Dendritic cell treated with granulocyte-macrophage colony-stimulating factor and Interleukin-4, amounts not matched to agents 40 ng/mL and 50 ng/mL, for 4 days (primary cell): ENCODE results near the gene LETMD1.
"Not testable (repeated sequence)": the region's sequence is repeated elsewhere in the genome, so short reads cannot be mapped to it uniquely, and the experiment has no call there.

Experiments
- H3K27ac Mint-ChIP-seq: one replicate; pipeline ENCODE4 v1.8.0; 2022; ENCODE audit warnings: mild to moderate bottlenecking, mixed read lengths
- H3K27me3 Mint-ChIP-seq: one replicate; pipeline ENCODE4 v1.8.0; 2022; ENCODE audit warnings: mild to moderate bottlenecking, mixed read lengths
- H3K36me3 Mint-ChIP-seq: one replicate; pipeline ENCODE4 v1.8.0; 2022; ENCODE audit warnings: low read depth, mixed read lengths
- H3K4me1 Mint-ChIP-seq: one replicate; pipeline ENCODE4 v1.8.0; 2022; ENCODE audit warnings: low read depth, mixed read lengths
- H3K4me3 Mint-ChIP-seq: one replicate; pipeline ENCODE4 v1.8.0; 2022; ENCODE audit warnings: mild to moderate bottlenecking, moderate library complexity, mixed read lengths
- H3K9me3 Mint-ChIP-seq: one replicate; pipeline ENCODE4 v1.8.0; 2022; ENCODE audit warnings: mixed read lengths
- intact Hi-C: fragments of 100-400 bp; cut with micrococcal nuclease; formaldehyde crosslinking; loops from one replicate; pipeline ENCODE4 v1.15.0; 2022

The LETMD1 gene

GRCh38 chr12:51075390-51075789, 27.3 kb downstream of the LETMD1 start:
- no peak overlapping the region for H3K4me3 Mint-ChIP-seq
- H3K36me3 Mint-ChIP-seq: peaks cover 75% of the 10 kb centered on the region
- H3K27me3 Mint-ChIP-seq: no peaks in the 10 kb centered on the region
- H3K9me3 Mint-ChIP-seq: no peaks in the 10 kb centered on the region
- no peak overlapping the region for H3K27ac Mint-ChIP-seq
- intact Hi-C loops: no loop called here
- H3K4me1 Mint-ChIP-seq: peaks cover 10% of the 10 kb centered on the region

DNA sequence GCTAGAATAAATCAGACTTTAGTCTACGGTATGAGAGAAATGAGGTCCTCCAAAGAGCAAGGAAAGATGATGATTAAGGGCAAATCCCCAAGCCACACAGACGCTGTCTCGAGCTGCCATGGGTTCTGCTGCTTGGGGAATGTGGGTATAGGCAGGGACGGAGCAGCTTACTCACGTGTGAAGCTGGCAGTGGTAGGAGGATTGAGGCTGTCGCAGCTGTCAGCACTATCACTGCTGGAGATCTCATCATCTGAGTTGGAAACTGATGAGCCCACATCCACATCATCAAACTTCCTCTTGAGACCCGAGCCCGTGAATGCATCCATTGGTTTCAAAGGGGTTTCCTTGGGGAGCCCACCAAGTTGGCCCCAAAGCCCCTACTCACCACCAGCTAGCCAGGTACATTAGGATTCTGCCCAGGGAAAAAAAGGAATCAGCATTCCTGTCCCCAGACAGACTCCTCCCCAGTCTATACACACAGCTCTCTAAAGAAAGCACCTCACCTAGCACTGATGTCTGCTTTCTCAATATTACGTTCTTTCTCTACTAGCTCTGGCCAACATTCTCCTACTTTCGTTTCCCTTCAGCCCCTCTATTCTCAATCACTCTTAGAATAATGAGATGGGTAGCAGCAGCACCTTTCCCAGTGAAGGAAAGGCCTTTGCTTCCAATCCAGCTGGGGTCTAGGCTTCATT, 28.3 kb downstream of the LETMD1 start:
- intact Hi-C loops: no loop called here
- Mint-ChIP-seq H3K4me3 (no peak overlapping the region), H3K9me3 (no peaks in the 10 kb centered on the region), H3K27me3 (no peaks in the 10 kb centered on the region), H3K36me3 (peaks cover 69% of the 10 kb centered on the region), H3K4me1 (peaks cover 10% of the 10 kb centered on the region), H3K27ac (no peak overlapping the region)

DNA sequence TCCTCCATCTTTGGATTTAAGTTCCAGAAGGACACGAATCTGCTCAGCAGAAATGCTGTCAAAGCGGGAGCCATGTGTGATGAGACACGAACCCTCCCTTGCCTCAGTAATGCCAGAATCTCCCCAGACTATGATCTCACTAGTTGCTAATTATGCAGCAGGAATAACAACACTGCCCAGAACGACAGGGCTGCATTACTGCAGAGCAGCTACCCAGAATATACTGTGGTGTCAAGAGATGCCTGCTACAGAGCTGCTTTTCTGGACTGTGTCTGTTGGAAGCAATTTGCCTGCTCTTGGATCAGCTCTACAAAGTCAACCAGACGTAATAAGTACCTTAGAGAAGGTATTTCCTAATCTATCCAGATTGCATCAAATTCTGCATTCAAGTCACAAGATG, 29.8 kb downstream of the LETMD1 start:
- no peaks in the 10 kb centered on the region for H3K9me3 Mint-ChIP-seq
- peaks cover 21% of the 10 kb centered on the region for H3K4me1 Mint-ChIP-seq
- no peaks in the 10 kb centered on the region for H3K27me3 Mint-ChIP-seq
- intact Hi-C loops: no loop called here
- H3K4me3 Mint-ChIP-seq: no peak overlapping the region
- peaks cover 59% of the 10 kb centered on the region for H3K36me3 Mint-ChIP-seq
- no peak overlapping the region for H3K27ac Mint-ChIP-seq

DNA sequence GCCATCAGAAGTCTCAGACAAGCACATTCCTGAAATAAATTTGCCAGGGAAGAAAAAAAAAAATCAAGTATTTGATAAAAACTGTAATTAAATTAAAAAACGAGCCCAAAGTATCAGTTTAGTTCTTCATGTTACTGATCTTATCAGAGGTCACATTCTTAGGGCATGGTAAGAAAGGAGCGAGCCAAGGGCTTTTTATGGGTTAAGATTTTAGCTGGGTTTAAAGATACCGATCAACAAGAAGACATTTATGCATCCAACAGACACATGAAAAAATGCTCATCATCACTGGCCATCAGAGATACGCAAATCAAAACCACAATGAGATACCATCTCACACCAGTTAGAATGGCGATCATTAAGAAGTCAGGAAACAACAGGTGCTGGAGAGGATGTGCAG, 30.2 kb downstream of the LETMD1 start:
- H3K27ac Mint-ChIP-seq, H3K27me3 Mint-ChIP-seq, H3K4me3 Mint-ChIP-seq, intact Hi-C loops, H3K9me3 Mint-ChIP-seq: not testable (repeated sequence)
- Mint-ChIP-seq H3K4me1 (peaks cover 23% of the 10 kb centered on the region), H3K36me3 (peaks cover 59% of the 10 kb centered on the region)

DNA sequence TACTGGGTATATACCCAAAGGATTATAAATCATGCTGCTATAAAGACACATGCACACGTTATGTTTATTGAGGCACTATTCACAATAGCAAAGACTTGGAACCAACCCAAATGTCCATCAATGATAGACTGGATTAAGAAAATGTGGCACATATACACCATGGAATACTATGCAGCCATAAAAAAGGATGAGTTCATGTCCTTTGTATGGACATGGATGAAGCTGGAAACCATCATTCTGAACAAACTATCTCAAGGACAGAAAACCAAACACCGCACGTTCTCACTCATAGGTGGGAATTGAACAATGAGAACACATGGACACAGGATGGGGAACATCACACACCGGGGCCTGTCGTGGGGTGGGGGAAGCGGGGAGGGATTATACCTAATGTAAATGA, 30.7 kb downstream of the LETMD1 start:
- H3K4me3 Mint-ChIP-seq, H3K9me3 Mint-ChIP-seq, intact Hi-C loops, H3K27ac Mint-ChIP-seq, H3K27me3 Mint-ChIP-seq: not testable (repeated sequence)
- H3K36me3 Mint-ChIP-seq: peaks cover 55% of the 10 kb centered on the region
- H3K4me1 Mint-ChIP-seq: peaks cover 23% of the 10 kb centered on the region

GRCh38 chr12:51080136-51080535, 32.0 kb downstream of the LETMD1 start:
- Mint-ChIP-seq H3K4me1 (peaks cover 28% of the 10 kb centered on the region), H3K36me3 (peaks cover 45% of the 10 kb centered on the region), H3K27ac (no peak overlapping the region), H3K9me3 (no peaks in the 10 kb centered on the region), H3K27me3 (no peaks in the 10 kb centered on the region), H3K4me3 (no peak overlapping the region)
- intact Hi-C loops: loop anchor here (10.0 kb wide), 1 partner anchor 165 kb away; no protein-coding TSS in a partner anchor

DNA sequence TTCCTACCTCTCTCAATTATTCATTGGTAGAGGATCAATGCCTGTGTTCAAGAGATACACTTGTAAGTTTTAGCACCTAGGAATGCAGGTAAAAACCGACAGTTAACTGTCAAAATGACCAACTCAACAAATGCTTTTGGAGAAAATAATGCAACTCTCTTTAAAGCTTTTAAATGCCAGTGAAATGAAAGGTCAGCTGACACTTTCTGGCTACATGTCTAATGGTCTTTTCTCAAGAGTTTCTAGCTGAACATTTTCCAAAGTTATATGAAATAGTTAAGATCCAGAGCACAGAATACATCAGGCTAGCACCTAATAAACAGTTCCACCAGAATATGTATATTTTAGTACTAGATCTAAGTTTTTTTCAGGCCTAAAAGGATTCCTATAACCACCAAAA, 33.3 kb downstream of the LETMD1 start:
- no peaks in the 10 kb centered on the region for H3K9me3 Mint-ChIP-seq
- intact Hi-C loops: loop anchor here (10.0 kb wide), 1 partner anchor 163 kb away; no protein-coding TSS in a partner anchor
- no peaks in the 10 kb centered on the region for H3K27me3 Mint-ChIP-seq
- H3K4me3 Mint-ChIP-seq: no peak overlapping the region
- peaks cover 35% of the 10 kb centered on the region for H3K4me1 Mint-ChIP-seq
- no peak overlapping the region for H3K27ac Mint-ChIP-seq
- peaks cover 32% of the 10 kb centered on the region for H3K36me3 Mint-ChIP-seq

DNA sequence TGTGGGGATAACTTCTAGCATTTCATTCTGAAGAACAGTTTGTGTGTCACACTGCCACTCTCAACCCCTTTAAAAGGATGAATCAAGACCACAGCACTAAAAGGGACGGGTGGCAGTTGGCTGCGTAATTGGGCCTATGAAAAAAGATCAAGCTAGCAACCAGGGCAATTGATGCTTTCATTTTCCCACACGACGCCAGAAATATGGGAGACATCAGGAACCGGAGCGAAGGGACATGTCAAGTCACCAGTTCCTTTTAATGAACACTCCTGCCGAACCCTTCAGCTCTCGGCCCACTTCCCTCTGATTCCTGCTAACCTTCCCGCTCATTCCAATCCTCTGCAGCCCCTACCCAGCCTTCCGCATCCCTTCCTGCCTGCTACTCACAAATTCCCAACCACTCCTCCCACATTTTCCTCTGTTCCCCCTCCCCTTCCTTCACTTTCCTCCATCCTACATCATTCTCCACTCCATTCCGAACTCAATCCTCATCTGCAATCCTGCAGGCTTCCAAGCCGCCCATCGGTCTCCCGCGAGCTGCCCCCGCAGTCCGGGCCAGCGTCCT, 34.5 kb downstream of the LETMD1 start:
- intact Hi-C loops: loop anchor here (1.0 to 10.0 kb wide), 2 partner anchors 34 to 162 kb away; partner anchors contain the start of gene LETMD1
- H3K27ac Mint-ChIP-seq: peak overlapping the region; percentile 96
- H3K9me3 Mint-ChIP-seq: no peaks in the 10 kb centered on the region
- H3K36me3 Mint-ChIP-seq: peaks cover 33% of the 10 kb centered on the region
- H3K4me3 Mint-ChIP-seq: peak overlapping the region; percentile 100
- H3K27me3 Mint-ChIP-seq: no peaks in the 10 kb centered on the region
- peaks cover 33% of the 10 kb centered on the region for H3K4me1 Mint-ChIP-seq

GRCh38 chr12:51083126-51083833, 35.2 kb downstream of the LETMD1 start, which contains the start of gene CSRNP2:
CSRNP2 (minus strand) TSS chr12:51083596; CDS start chr12:51076561, 7,035 bp downstream.
- Mint-ChIP-seq H3K4me1 (peaks cover 37% of the 10 kb centered on the region), H3K36me3 (peaks cover 33% of the 10 kb centered on the region), H3K9me3 (no peaks in the 10 kb centered on the region), H3K27me3 (no peaks in the 10 kb centered on the region), H3K27ac (peak within 1 kb of the TSS; percentile 96), H3K4me3 (peak within 1 kb of the TSS; percentile 100)
- intact Hi-C loops: loop anchor here (1.0 to 10.0 kb wide), 2 partner anchors 35 to 162 kb away; partner anchors contain the start of gene LETMD1

GRCh38 chr12:51085757-51086156, 37.6 kb downstream of the LETMD1 start:
- Mint-ChIP-seq H3K36me3 (peaks cover 40% of the 10 kb centered on the region), H3K9me3 (no peaks in the 10 kb centered on the region), H3K27ac (no peak overlapping the region), H3K4me3 (no peak overlapping the region), H3K4me1 (peaks cover 43% of the 10 kb centered on the region), H3K27me3 (no peaks in the 10 kb centered on the region)
- intact Hi-C loops: loop anchor here (10.0 kb wide), 1 partner anchor 159 kb away; no protein-coding TSS in a partner anchor

DNA sequence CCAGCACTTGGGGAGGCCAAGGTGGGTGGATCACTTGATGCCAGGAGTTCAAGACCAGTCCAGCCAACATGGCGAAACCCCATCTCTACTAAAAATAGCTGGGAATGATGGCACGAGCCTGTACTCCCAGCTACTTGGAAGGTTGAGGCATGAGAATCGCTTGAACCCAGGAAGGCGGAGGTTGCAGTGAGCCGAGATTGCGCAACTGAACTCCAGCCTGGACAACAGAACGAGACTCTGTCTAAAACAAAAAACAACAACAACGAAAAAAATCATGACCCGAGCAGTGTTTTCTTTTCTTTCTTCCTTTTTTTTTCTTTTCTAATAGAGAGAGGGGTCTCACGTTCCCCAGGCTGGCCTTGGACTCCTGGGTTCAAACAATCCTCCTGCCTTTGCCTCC, 38.8 kb downstream of the LETMD1 start:
- H3K9me3 Mint-ChIP-seq: no peaks in the 10 kb centered on the region
- H3K27me3 Mint-ChIP-seq: no peaks in the 10 kb centered on the region
- peaks cover 41% of the 10 kb centered on the region for H3K4me1 Mint-ChIP-seq
- H3K36me3 Mint-ChIP-seq: peaks cover 45% of the 10 kb centered on the region
- H3K27ac Mint-ChIP-seq: no peak overlapping the region
- intact Hi-C loops: loop anchor here (10.0 kb wide), 1 partner anchor 158 kb away; no protein-coding TSS in a partner anchor
- no peak overlapping the region for H3K4me3 Mint-ChIP-seq

DNA sequence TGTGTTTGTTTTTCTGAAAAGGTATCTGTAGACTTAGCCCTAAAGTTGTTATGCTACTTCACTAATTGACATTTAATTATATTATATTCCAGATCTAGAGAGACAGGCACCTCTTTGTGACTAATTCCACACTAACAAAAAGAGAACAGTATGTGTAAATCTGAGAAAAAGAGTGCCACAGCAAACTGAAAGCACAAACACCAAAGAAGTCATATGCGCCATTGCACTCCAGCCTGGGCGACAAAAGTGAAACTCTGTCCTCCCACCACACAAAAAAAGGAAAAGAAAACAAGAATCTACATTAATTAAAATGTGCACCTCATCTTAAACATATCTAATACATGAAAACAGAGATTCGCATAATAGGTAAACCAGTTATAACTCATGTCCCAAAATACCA, 39.7 kb downstream of the LETMD1 start:
- intact Hi-C loops: loop anchor here (10.0 kb wide), 1 partner anchor 157 kb away; no protein-coding TSS in a partner anchor
- no peak overlapping the region for H3K4me3 Mint-ChIP-seq
- peak overlapping the region; percentile 23 for H3K27ac Mint-ChIP-seq
- no peaks in the 10 kb centered on the region for H3K9me3 Mint-ChIP-seq
- H3K4me1 Mint-ChIP-seq: peaks cover 33% of the 10 kb centered on the region
- H3K36me3 Mint-ChIP-seq: peaks cover 49% of the 10 kb centered on the region
- no peaks in the 10 kb centered on the region for H3K27me3 Mint-ChIP-seq

DNA sequence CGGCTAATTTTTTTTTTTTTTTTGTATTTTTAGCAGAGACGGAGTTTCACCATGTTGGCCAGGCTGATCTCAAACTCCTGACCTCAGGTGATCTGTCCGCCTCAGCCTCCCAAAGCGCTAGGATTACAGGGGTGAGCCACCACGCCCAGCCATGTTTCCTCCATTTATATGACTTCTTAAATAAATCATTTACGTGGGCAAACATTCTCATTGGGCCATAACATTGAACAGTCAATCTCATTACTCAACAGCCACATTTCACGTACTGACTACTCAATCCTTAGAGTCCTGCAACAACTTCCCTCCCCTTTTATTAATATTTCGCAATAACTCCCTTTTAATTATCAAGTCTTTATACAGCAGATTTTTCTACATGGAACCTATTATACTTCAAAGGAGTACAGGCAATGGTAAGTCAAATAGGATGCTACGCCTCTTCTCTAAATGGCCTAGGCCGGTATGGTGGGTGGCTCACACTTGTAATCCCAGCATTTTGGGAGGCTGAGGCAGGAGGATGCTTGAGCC, 42.6 kb downstream of the LETMD1 start:
- intact Hi-C loops: no loop called here
- H3K4me3 Mint-ChIP-seq: no peak overlapping the region
- no peaks in the 10 kb centered on the region for H3K9me3 Mint-ChIP-seq
- peaks cover 68% of the 10 kb centered on the region for H3K36me3 Mint-ChIP-seq
- H3K27me3 Mint-ChIP-seq: no peaks in the 10 kb centered on the region
- peaks cover 19% of the 10 kb centered on the region for H3K4me1 Mint-ChIP-seq
- no peak overlapping the region for H3K27ac Mint-ChIP-seq

GRCh38 chr12:51098611-51099010, 50.5 kb downstream of the LETMD1 start:
- Mint-ChIP-seq H3K36me3 (peaks cover 99% of the 10 kb centered on the region), H3K4me1 (no peaks in the 10 kb centered on the region), H3K4me3 (no peak overlapping the region), H3K27ac (no peak overlapping the region), H3K9me3 (no peaks in the 10 kb centered on the region), H3K27me3 (no peaks in the 10 kb centered on the region)
- intact Hi-C loops: no loop called here
